ENCODE data around the gene ELAVL3. TPM values are rescaled to one million over a fixed set of nuclear protein-coding genes. Genes with fewer than 3 reads are reported as not detected.
A peak's percentile ranks its signal among the peaks of the same experiment; 100 is the strongest.

ELAVL3 gene
- total RNA-seq, 1 experiment from 2014 or later = 1.2 TPM

DNA sequence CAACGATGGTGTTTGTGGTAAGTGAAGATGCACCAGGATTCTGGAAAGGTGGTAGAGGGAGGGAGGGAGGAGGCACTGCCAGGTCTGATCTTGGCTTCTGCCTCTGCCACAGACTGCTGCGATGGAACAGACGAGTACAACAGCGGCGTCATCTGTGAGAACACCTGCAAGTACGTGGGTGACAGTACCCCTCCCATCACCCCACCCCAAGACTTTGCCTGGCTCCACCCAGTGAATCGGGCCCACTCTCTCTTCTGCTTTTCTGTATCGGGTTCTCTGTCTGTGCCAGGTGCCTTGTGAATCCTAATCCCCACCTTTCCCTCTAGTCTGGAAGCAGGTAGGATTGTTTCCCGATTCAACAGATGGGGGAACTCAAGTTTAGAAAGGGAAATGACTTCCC lies 42.9 kb downstream of the ELAVL3 start:
- Histone ChIP-seq H3T11ph (ENCODE audit: low read length) (no peak overlapping the region), H2BK15ac (ENCODE audit: low read depth, low read length) (no peak overlapping the region), H3K23me2 (ENCODE audit: insufficient read length, low read depth, low read length, poor library complexity, severe bottlenecking) (peaks cover 9% of the 10 kb centered on the region), H3K9me3 (ENCODE audit: control insufficient read depth, low read depth, low read length) (no peaks in the 10 kb centered on the region), H3K79me2 (ENCODE audit: insufficient read depth, low read length) (peaks cover 4% of the 10 kb centered on the region; the same call in 1 of the 2 replicates), H2BK120ac (ENCODE audit: low read depth, low read length, poor library complexity, severe bottlenecking) (no peak overlapping the region), H2AFZ (ENCODE audit: low read length) (no peak overlapping the region), H2BK5ac (ENCODE audit: insufficient read length, low read length) (no peak overlapping the region), H3K4ac (ENCODE audit: low read depth, low read length) (no peak overlapping the region), H3K56ac (ENCODE audit: insufficient read length, low read depth, low read length) (no peak overlapping the region), H3K14ac (ENCODE audit: insufficient read depth, low read length) (no peak overlapping the region), H3K18ac (ENCODE audit: insufficient read length, low read depth, low read length) (no peak overlapping the region), H3K27me3 (ENCODE audit: insufficient read depth, low read length) (no peaks in the 10 kb centered on the region), H3K9ac (ENCODE audit: extremely low read depth, insufficient read length, low read length) (no peak overlapping the region), H4K8ac (replicated peaks; ENCODE audit: insufficient read length, low read depth, low read length) (no peak overlapping the region), H4K91ac (ENCODE audit: insufficient read length, low read depth, low read length) (no peak overlapping the region), H4K20me1 (ENCODE audit: control insufficient read depth, insufficient read depth, insufficient read length) (no peaks in the 10 kb centered on the region), H3K27ac (ENCODE audit: insufficient read length, low read depth, low read length) (no peak overlapping the region), H3K4me1 (ENCODE audit: insufficient read depth, low read length) (peaks cover 3% of the 10 kb centered on the region; the same call in 1 of the 2 replicates), H2BK12ac (ENCODE audit: insufficient read length, low read depth, low read length) (no peak overlapping the region), H3K4me2 (ENCODE audit: insufficient read depth, insufficient read length, low read length) (no peak overlapping the region), H2BK20ac (ENCODE audit: low read depth, low read length, poor library complexity, severe bottlenecking) (no peak overlapping the region), H3K23ac (ENCODE audit: insufficient read length, low read depth, low read length) (no peak overlapping the region), H2AK5ac (ENCODE audit: insufficient read length, low read length) (no peak overlapping the region), H4K5ac (ENCODE audit: insufficient read length, low read depth, low read length) (no peak overlapping the region), H3K79me1 (ENCODE audit: insufficient read depth, low read depth, low read length, poor library complexity, severe bottlenecking) (peaks cover 12% of the 10 kb centered on the region)
- TF ChIP-seq CTCF (conservative IDR thresholded peaks at IDR 0.05) = no peak
- DNase-seq = no peak
- peaks cover 39 to 67% (median 66%) of the 10 kb centered on the region in 3 experiments for H3K36me3 Mint-ChIP-seq (ENCODE audit: insufficient read depth in 1 of 3, low read depth in 3 of 3)
- H3K27ac Mint-ChIP-seq = 0 out of 7 replicates have a peak overlapping the region, but pooled peaks of 1 of the 3 experiments have one; percentile 34
- peaks cover 10 to 17% of the 10 kb centered on the region in 2 experiments for H3K4me1 Mint-ChIP-seq
- peak overlapping the region in 1 of 2 experiments; percentile 67; a peak in 1 of 5 replicates for H3K4me3 Mint-ChIP-seq
- no CpG with 5 or more reads among the region's 9 CpGs for WGBS (ENCODE audit: extremely low coverage, insufficient read length, low lambda C conversion rate)
- peaks cover 2% of the 10 kb centered on the region; the same call in 1 of the 2 replicates for H3K27me3 Mint-ChIP-seq (ENCODE audit: low read depth)
- H3K9me3 Mint-ChIP-seq = no peaks in the 10 kb centered on the region
